HepG2 (cell line): ENCODE data around the gene COL25A1. TPM values are rescaled to one million over a fixed set of nuclear protein-coding genes. Genes with fewer than 3 reads are reported as not detected.

ENCODE experiments used
- ATAC-seq: fragments of 200-7000 bp; cut with Tn5 transposase; 3 replicates; pipeline ENCODE4 v1.9.1; 2020; ENCODE audit warnings: mild to moderate bottlenecking, moderate library complexity
- BruUV-seq: library from RNA; stranded (reverse); fragments of 400-500 nt; replicated peaks from 2 replicates; lab custom pipeline; 2021; lab: Mats Ljungman, UMichigan
- CTCF ChIA-PET: fragments of 300-600 bp; formaldehyde crosslinking; extraction: SDS; loops from one replicate; lab custom pipeline; 2021; ENCODE audit warnings: low total read pairs, inconsistent platforms, low intra/inter-chr PET ratio; lab: Yijun Ruan, JAX
- POLR2A ChIA-PET: fragments of 350-600 bp; sonication (Branson Sonifier 250); formaldehyde crosslinking; loops from one replicate; lab custom pipeline; 2020; ENCODE audit warnings: antibody characterized with exemption, inconsistent platforms; lab: Yijun Ruan, JAX
- DNase-seq: peaks from one replicate; pipeline ENCODE4 v3.0.0-alpha.2; 2015; ENCODE audit warnings: low spot score
- FAIRE-seq: peaks from 3 replicates; lab custom pipeline; 2011; peaks lifted over from hg19 to GRCh38; lab: Jason Lieb, UNC
- H2AFZ ChIP-seq: one replicate; pipeline ENCODE4 v1.6.1; 2011; ENCODE audit warnings: low read length, inconsistent platforms
- H3K27ac ChIP-seq: fragments of 300-600 bp; 3 replicates; pipeline ENCODE4 v1.8.0; 2011; ENCODE audit warnings: mixed run types, mild to moderate bottlenecking, mixed read lengths, low read length, inconsistent platforms; ENCODE audit not compliant: insufficient read depth; ENCODE audit errors: extremely low read length
- H3K27me3 ChIP-seq, 2 experiments: fragments of 200-600 bp in 1 of 2; 2 replicates in 1 of 2; 3 replicates in 1 of 2; pipeline versions ENCODE4 v1.6.0 to v1.8.0; 2011; ENCODE audit warnings: low read length in 2 of 2, mild to moderate bottlenecking in 2 of 2, moderate library complexity in 2 of 2, inconsistent platforms in 1 of 2; ENCODE audit not compliant: insufficient read depth in 2 of 2, control insufficient read depth in 1 of 2
- H3K36me3 ChIP-seq, 2 experiments: fragments of 200-600 bp in 1 of 2; replicated peaks in 1 of 2; 2 replicates in 1 of 2; 3 replicates in 1 of 2; pipeline versions ENCODE4 v1.5.1 to v1.8.0; 2011; ENCODE audit warnings: low read length in 2 of 2, inconsistent platforms in 1 of 2; ENCODE audit not compliant: insufficient read depth in 2 of 2, control insufficient read depth in 1 of 2
- H3K4me1 ChIP-seq: 2 replicates; pipeline ENCODE4 v1.5.1; 2012; ENCODE audit warnings: low read length, inconsistent platforms; ENCODE audit not compliant: insufficient read depth
- H3K4me2 ChIP-seq: 2 replicates; pipeline ENCODE4 v1.6.0; 2011; ENCODE audit warnings: low read depth, low read length, inconsistent platforms
- H3K4me3 ChIP-seq, 3 experiments: fragments of 200-600 bp in 1 of 3; sonication (generic), shearing (Covaris generic) in 1 of 3; replicated peaks in 1 of 3; 2 replicates each; pipeline ENCODE4 v1.5.1; 2011 to 2016; ENCODE audit warnings: low read length in 3 of 3, inconsistent platforms in 2 of 3, low read depth in 2 of 3, mild to moderate bottlenecking in 2 of 3, control low read depth in 1 of 3, mixed read lengths in 1 of 3; ENCODE audit not compliant: insufficient read depth in 1 of 3
- H3K79me2 ChIP-seq: one replicate; pipeline ENCODE4 v1.6.1; 2011; ENCODE audit warnings: low read length, inconsistent platforms; ENCODE audit not compliant: insufficient read depth
- H3K9ac ChIP-seq: 2 replicates; pipeline ENCODE4 v1.6.0; 2011; ENCODE audit warnings: mild to moderate bottlenecking, low read depth, low read length, inconsistent platforms; ENCODE audit not compliant: insufficient read depth
- H3K9me3 ChIP-seq: 2 replicates; pipeline ENCODE4 v1.5.1; 2012; ENCODE audit warnings: mild to moderate bottlenecking, low read length
- H4K20me1 ChIP-seq: 2 replicates; pipeline ENCODE4 v1.6.0; 2011; ENCODE audit warnings: inconsistent platforms, mild to moderate bottlenecking, low read length, moderate library complexity; ENCODE audit not compliant: insufficient read depth
- CBX1 ChIP-seq: IDR thresholded peaks from one replicate; pipeline ENCODE4 v1.6.1; 2016; ENCODE audit warnings: antibody characterized with exemption, low read depth
- CREM ChIP-seq, 2 experiments: sonication (generic) in 1 of 2; formaldehyde crosslinking in 1 of 2; IDR thresholded peaks; 2 replicates each; pipeline versions ENCODE4 v1.4.0 to v1.6.1; 2016 to 2020; ENCODE audit warnings: antibody characterized with exemption in 1 of 2, mild to moderate bottlenecking in 1 of 2, missing genetic modification reagents in 1 of 2
- DNMT1 ChIP-seq: sonication (generic); formaldehyde crosslinking; IDR thresholded peaks from 2 replicates; pipeline ENCODE4 v1.5.1; 2020; ENCODE audit warnings: mild to moderate bottlenecking, missing genetic modification reagents
- HOXA3 ChIP-seq: sonication (generic); formaldehyde crosslinking; IDR thresholded peaks from 2 replicates; pipeline ENCODE4 v1.5.0; 2020; ENCODE audit warnings: missing genetic modification reagents
- HOXA9 ChIP-seq: sonication (generic); formaldehyde crosslinking; IDR thresholded peaks from 2 replicates; pipeline ENCODE4 v1.8.1; 2022; ENCODE audit warnings: missing genetic modification reagents, mild to moderate bottlenecking, moderate library complexity, borderline replicate concordance
- JDP2 ChIP-seq: sonication (generic); formaldehyde crosslinking; IDR thresholded peaks from 2 replicates; pipeline ENCODE4 v1.8.1; 2022; ENCODE audit warnings: missing genetic modification reagents, borderline replicate concordance
- KAT7 ChIP-seq: IDR thresholded peaks from 2 replicates; pipeline ENCODE4 v1.6.1; 2018; ENCODE audit warnings: borderline replicate concordance, missing compliant biosample characterization
- PAXIP1 ChIP-seq: sonication (generic); formaldehyde crosslinking; conservative IDR thresholded peaks from 2 replicates; pipeline ENCODE4 v1.4.0; 2020; ENCODE audit warnings: mild to moderate bottlenecking, missing genetic modification reagents, moderate library complexity
- SMARCE1 ChIP-seq: fragments of 450-650 bp; IDR thresholded peaks from 2 replicates; pipeline ENCODE4 v1.6.1; 2017; ENCODE audit warnings: borderline replicate concordance
- ZMYM2 ChIP-seq: sonication (generic); formaldehyde crosslinking; IDR thresholded peaks from 2 replicates; pipeline ENCODE4 v1.8.0; 2022; ENCODE audit warnings: mild to moderate bottlenecking, missing genetic modification reagents
- ZNF232 ChIP-seq: sonication (generic); formaldehyde crosslinking; IDR thresholded peaks from 2 replicates; pipeline ENCODE4 v1.4.0; 2020; ENCODE audit warnings: missing genetic modification reagents, borderline replicate concordance
- ZNF296 ChIP-seq: sonication (generic); formaldehyde crosslinking; conservative IDR thresholded peaks from 2 replicates; pipeline ENCODE4 v1.5.0; 2020; ENCODE audit warnings: mild to moderate bottlenecking, missing genetic modification reagents
- ZNF501 ChIP-seq: sonication (generic); formaldehyde crosslinking; IDR thresholded peaks from 2 replicates; pipeline ENCODE4 v1.5.1; 2020; ENCODE audit warnings: mild to moderate bottlenecking, moderate library complexity, missing genetic modification reagents
- ZNF790 ChIP-seq: sonication (generic); formaldehyde crosslinking; IDR thresholded peaks from 2 replicates; pipeline ENCODE4 v1.8.0; 2022; ENCODE audit warnings: missing genetic modification reagents, mild to moderate bottlenecking, borderline replicate concordance
- ZNF792 ChIP-seq: IDR thresholded peaks from 2 replicates; pipeline ENCODE4 v1.6.1; 2016
- ZSCAN29 ChIP-seq: sonication (generic); formaldehyde crosslinking; conservative IDR thresholded peaks from 2 replicates; pipeline ENCODE4 v1.4.0; 2020; ENCODE audit warnings: mild to moderate bottlenecking, missing genetic modification reagents
- WGBS: methylation state at CpG from one replicate; pipeline ENCODE4 v1.1.6; 2017; ENCODE audit warnings: low lambda C conversion rate; 5-methylcytosine and 5-hydroxymethylcytosine counted together
- in situ Hi-C: cut with HindIII; loops from 2 replicates; pipeline ENCODE4 v1.10.0; 2017; ENCODE audit warnings: low pct_unique_long_range_greater_than_20kb; ENCODE audit not compliant: extremely low pct_ligation_motif_present
- intact Hi-C: fragments of 100-400 bp; cut with micrococcal nuclease; formaldehyde crosslinking; loops from one replicate; pipeline ENCODE4 v1.10.0; 2022; ENCODE audit not compliant: unreplicated experiment
- polyA plus RNA-seq, 8 experiments: library from polyadenylated mRNA; depleted of rRNA in 3 of 8; stranded (reverse) in 7 of 8; unstranded in 1 of 8; fragments of >200 nt; fragmentation: Illumina TruSeq in 4 of 8; extraction: Trizol in 4 of 8; gene quantifications; 2 replicates each; pipeline versions ENCODE4 v1.2.1 to v1.2.3, GENCODE V29; 2011 to 2016; ENCODE audit warnings: low read depth in 4 of 8, missing spikeins in 1 of 8, mixed read lengths in 1 of 8; ENCODE audit not compliant: insufficient read depth in 1 of 8
- total RNA-seq, 5 experiments: library from RNA; depleted of rRNA; stranded (reverse); fragments of >200 nt; fragmentation: Illumina TruSeq; extraction: Trizol; gene quantifications; 2 replicates each; pipeline ENCODE4 v1.2.3, GENCODE V29; 2016; ENCODE audit warnings: low read depth in 1 of 5
- TF ChIP-seq, protein P1 (sequence below): sonication (generic); formaldehyde crosslinking; IDR thresholded peaks from 2 replicates; pipeline ENCODE4 v1.8.0; 2023; ENCODE audit warnings: mild to moderate bottlenecking, missing genetic modification reagents

Gene COL25A1
- total and polyA plus RNA-seq, 2 of the 13 experiments (the other 11 are each of a cell fraction or from before 2014, with no cell fraction given): not detected

DNA sequence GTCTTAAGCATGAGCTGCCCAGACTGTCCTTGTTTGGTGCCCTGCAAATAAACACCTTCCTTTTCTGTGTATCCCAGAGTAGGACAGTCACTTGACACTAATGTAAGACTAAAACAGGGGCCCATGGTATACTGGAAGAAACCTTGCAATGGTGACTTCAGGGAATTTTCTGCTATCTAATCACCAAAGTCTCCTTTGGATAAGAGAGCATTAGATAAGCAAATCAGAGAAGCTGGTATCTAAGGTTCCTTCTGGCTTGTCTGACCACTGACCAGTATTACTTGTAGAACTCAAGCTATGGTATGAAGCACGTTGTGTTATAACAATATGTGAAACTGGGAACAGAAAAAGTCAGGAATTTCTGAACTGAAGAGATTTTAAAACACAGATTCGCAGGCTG, 173.9 kb downstream of the COL25A1 start:
- Histone ChIP-seq H3K79me2 (no peaks in the 10 kb centered on the region), H3K36me3 (no peaks in the 10 kb centered on the region), H3K4me1 (no peaks in the 10 kb centered on the region), H3K9ac (no peak overlapping the region), H3K27ac (no peak overlapping the region), H2AFZ (no peak overlapping the region), H3K4me2 (no peak overlapping the region), H3K4me3 (no peak overlapping the region), H4K20me1 (no peaks in the 10 kb centered on the region), H3K27me3 (no peaks in the 10 kb centered on the region), H3K9me3 (no peaks in the 10 kb centered on the region)
- no peak for ATAC-seq
- intact Hi-C loops: no loop called here
- DNase-seq: no peak
- ChIA-PET CTCF (no interaction called here), POLR2A (no interaction called here)
- WGBS: 0% methylated on average over 2 of the region's 2 CpGs
- no peak for FAIRE-seq
- in situ Hi-C loops: no loop called here
- no TSS peak for BruUV-seq
- no peak for TF ChIP-seq ZMYM2 (CRISPR knock-in tag)
- TF ChIP-seq, protein P1, sequence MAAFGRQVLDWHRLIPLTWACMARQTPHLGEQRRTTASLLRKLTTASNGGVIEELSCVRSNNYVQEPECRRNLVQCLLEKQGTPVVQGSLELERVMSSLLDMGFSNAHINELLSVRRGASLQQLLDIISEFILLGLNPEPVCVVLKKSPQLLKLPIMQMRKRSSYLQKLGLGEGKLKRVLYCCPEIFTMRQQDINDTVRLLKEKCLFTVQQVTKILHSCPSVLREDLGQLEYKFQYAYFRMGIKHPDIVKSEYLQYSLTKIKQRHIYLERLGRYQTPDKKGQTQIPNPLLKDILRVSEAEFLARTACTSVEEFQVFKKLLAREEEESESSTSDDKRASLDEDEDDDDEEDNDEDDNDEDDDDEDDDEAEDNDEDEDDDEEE: no peak
- TF ChIP-seq CBX1: no peak
- no peak for TF ChIP-seq JDP2 (CRISPR knock-in tag)
- TF ChIP-seq ZNF501 (CRISPR knock-in tag): no peak
- no peak for TF ChIP-seq DNMT1 (CRISPR knock-in tag)
- no peak for TF ChIP-seq PAXIP1 (CRISPR knock-in tag)
- no peak for TF ChIP-seq ZNF296 (CRISPR knock-in tag)
- no peak for TF ChIP-seq ZNF232
- no peak for TF ChIP-seq KAT7 (CRISPR knock-in tag)
- TF ChIP-seq ZNF792: no peak
- TF ChIP-seq CREM (IDR thresholded peaks at IDR 0.05): no peak
- TF ChIP-seq CREM (CRISPR knock-in tag; IDR thresholded peaks at IDR 0.05): no peak
- no peak for TF ChIP-seq HOXA9
- no peak for TF ChIP-seq HOXA3 (CRISPR knock-in tag)
- TF ChIP-seq SMARCE1: no peak
- TF ChIP-seq ZNF790: no peak
- TF ChIP-seq ZSCAN29: no peak
